ENCODE results near the gene NIN.

NIN gene

GRCh38 chr14:50825307-50825706 lies 5.7 kb downstream of the NIN start:
- Histone ChIP-seq H3K9me3 (ENCODE audit: insufficient read depth, low read length, severe bottlenecking) (no peaks in the 10 kb centered on the region), H3K4me2 (ENCODE audit: insufficient read depth, low read length) (no peak overlapping the region), H3K4me3 (ENCODE audit: low read depth in 1 of 2, low read length in 2 of 2) (no peak overlapping the region), H3K79me2 (ENCODE audit: insufficient read depth, low read length) (peaks cover 100% of the 10 kb centered on the region), H3K27ac (ENCODE audit: low read length) (no peak overlapping the region), H3K36me3 (ENCODE audit: insufficient read depth, low read length) (peaks cover 37% of the 10 kb centered on the region), H3K9ac (ENCODE audit: low read depth, low read length) (no peak overlapping the region), H3K27me3 (ENCODE audit: insufficient read depth, low read length, poor library complexity) (no peaks in the 10 kb centered on the region), H3K4me1 (ENCODE audit: insufficient read depth, low read length) (peaks cover 73% of the 10 kb centered on the region), H2AFZ (ENCODE audit: low read depth, low read length) (no peak overlapping the region), H4K20me1 (ENCODE audit: insufficient read depth, low read length) (peaks cover 68% of the 10 kb centered on the region)
- ATAC-seq (ENCODE audit: insufficient read depth, low read depth) (no peak), DNase-seq (no peak)
- no peak for TF ChIP-seq EZH2 (IDR thresholded peaks at IDR 0.05; ENCODE audit: borderline replicate concordance, low read depth, low read length, severe bottlenecking)
- no peak for TF ChIP-seq CTCF (IDR thresholded peaks at IDR 0.05; ENCODE audit: borderline replicate concordance, extremely low read depth, low read length, poor library complexity, severe bottlenecking)

GRCh38 chr14:50823762-50824636 lies 7.0 kb downstream of the NIN start:
- H4K20me1 ChIP-seq (ENCODE audit: insufficient read depth, low read length): peaks cover 55% of the 10 kb centered on the region

GRCh38 chr14:50823051-50823761 lies 7.8 kb downstream of the NIN start:
- H3K27ac ChIP-seq (ENCODE audit: low read length): no peak overlapping the region
- no peak for TF ChIP-seq CTCF (IDR thresholded peaks at IDR 0.05; ENCODE audit: borderline replicate concordance, extremely low read depth, low read length, poor library complexity, severe bottlenecking)
- no peak for TF ChIP-seq EZH2 (IDR thresholded peaks at IDR 0.05; ENCODE audit: borderline replicate concordance, low read depth, low read length, severe bottlenecking)
- no peak for DNase-seq
- H3K9me3 ChIP-seq (ENCODE audit: insufficient read depth, low read length, severe bottlenecking): no peaks in the 10 kb centered on the region
- H3K79me2 ChIP-seq (ENCODE audit: insufficient read depth, low read length): peaks cover 99% of the 10 kb centered on the region
- H3K27me3 ChIP-seq (ENCODE audit: insufficient read depth, low read length, poor library complexity): no peaks in the 10 kb centered on the region
- H3K4me3 ChIP-seq (ENCODE audit: low read depth in 1 of 2, low read length in 2 of 2): no peak overlapping the region
- H3K4me1 ChIP-seq (ENCODE audit: insufficient read depth, low read length): peaks cover 52% of the 10 kb centered on the region
- H2AFZ ChIP-seq (ENCODE audit: low read depth, low read length): no peak overlapping the region
- no peak overlapping the region for H3K9ac ChIP-seq (ENCODE audit: low read depth, low read length)
- H3K36me3 ChIP-seq (ENCODE audit: insufficient read depth, low read length): peaks cover 37% of the 10 kb centered on the region
- H3K4me2 ChIP-seq (ENCODE audit: insufficient read depth, low read length): no peak overlapping the region
- no peak for ATAC-seq (ENCODE audit: insufficient read depth, low read depth)
- peaks cover 48% of the 10 kb centered on the region for H4K20me1 ChIP-seq (ENCODE audit: insufficient read depth, low read length)

More at GRCh38 chr14:50823762-50824636, 7.0 kb downstream of the NIN start:
- Histone ChIP-seq H3K4me2 (ENCODE audit: insufficient read depth, low read length) (no peak overlapping the region), H3K27me3 (ENCODE audit: insufficient read depth, low read length, poor library complexity) (no peaks in the 10 kb centered on the region), H3K36me3 (ENCODE audit: insufficient read depth, low read length) (peaks cover 37% of the 10 kb centered on the region), H2AFZ (ENCODE audit: low read depth, low read length) (no peak overlapping the region), H3K27ac (ENCODE audit: low read length) (no peak overlapping the region), H3K9me3 (ENCODE audit: insufficient read depth, low read length, severe bottlenecking) (no peaks in the 10 kb centered on the region), H3K79me2 (ENCODE audit: insufficient read depth, low read length) (peaks cover 100% of the 10 kb centered on the region), H3K4me3 (ENCODE audit: low read depth in 1 of 2, low read length in 2 of 2) (no peak overlapping the region), H3K4me1 (ENCODE audit: insufficient read depth, low read length) (peaks cover 60% of the 10 kb centered on the region), H3K9ac (ENCODE audit: low read depth, low read length) (no peak overlapping the region)
- TF ChIP-seq EZH2 (IDR thresholded peaks at IDR 0.05; ENCODE audit: borderline replicate concordance, low read depth, low read length, severe bottlenecking) (no peak), CTCF (IDR thresholded peaks at IDR 0.05; ENCODE audit: borderline replicate concordance, extremely low read depth, low read length, poor library complexity, severe bottlenecking) (no peak)
- ATAC-seq (ENCODE audit: insufficient read depth, low read depth) (no peak), DNase-seq (no peak)

Measured in DND-41 (cell line).